Mesothelial cell of epicardium (in vitro differentiated cells): ENCODE measurements around the gene STAP2. TPM values are rescaled to one million over a fixed set of nuclear protein-coding genes. Genes with fewer than 3 reads are reported as not detected.
A peak's percentile ranks its signal among the peaks of the same experiment; 100 is the strongest.

Source experiments
- DNase-seq, 2 experiments: peaks; one replicate each; pipeline ENCODE4 v3.0.0; 2021; ENCODE audit warnings: low spot score in 2 of 2; ENCODE audit not compliant: unreplicated experiment in 2 of 2
- H3K27ac Mint-ChIP-seq: 2 replicates; pipeline ENCODE4 v1.8.0; 2021; ENCODE audit warnings: mixed read lengths
- H3K27me3 Mint-ChIP-seq: 2 replicates; pipeline ENCODE4 v1.8.0; 2021; ENCODE audit warnings: low read depth, mixed read lengths
- H3K36me3 Mint-ChIP-seq: 2 replicates; pipeline ENCODE4 v1.8.0; 2021; ENCODE audit warnings: mixed read lengths
- H3K4me1 Mint-ChIP-seq: 2 replicates; pipeline ENCODE4 v1.8.0; 2021; ENCODE audit warnings: mixed read lengths
- H3K4me3 Mint-ChIP-seq: 2 replicates; pipeline ENCODE4 v1.8.0; 2021; ENCODE audit warnings: mild to moderate bottlenecking, moderate library complexity, mixed read lengths
- H3K9me3 Mint-ChIP-seq: 2 replicates; pipeline ENCODE4 v1.8.0; 2021; ENCODE audit warnings: mixed read lengths
- CTCF ChIP-seq: fragments of 200-600 bp; sonication (generic); IDR thresholded peaks from one replicate; pipeline ENCODE4 v1.5.0; 2021; ENCODE audit warnings: antibody characterized with exemption; ENCODE audit not compliant: unreplicated experiment
- total RNA-seq: library from RNA; stranded (reverse); gene quantifications from 3 replicates; pipeline ENCODE4 v1.2.1, GENCODE V29; 2021

Gene STAP2
- total RNA-seq, 1 donor from 2014 or later = 74.0 TPM

GRCh38 chr19:4375164-4376027 lies 36.8 kb upstream of the STAP2 start:
- H3K27me3 Mint-ChIP-seq = no peaks in the 10 kb centered on the region
- peak overlapping the region; percentile 55 for H3K4me3 Mint-ChIP-seq
- peak; percentile 53 to 79 for DNase-seq
- no peaks in the 10 kb centered on the region for H3K36me3 Mint-ChIP-seq
- peaks cover 63% of the 10 kb centered on the region for H3K4me1 Mint-ChIP-seq
- H3K9me3 Mint-ChIP-seq = no peaks in the 10 kb centered on the region
- peak; percentile 41 for TF ChIP-seq CTCF
- peak overlapping the region; percentile 98 for H3K27ac Mint-ChIP-seq

GRCh38 chr19:4374498-4375163 lies 36.0 kb upstream of the STAP2 start:
- H3K9me3 Mint-ChIP-seq = no peaks in the 10 kb centered on the region
- H3K4me3 Mint-ChIP-seq = peak overlapping the region; percentile 24
- no peaks in the 10 kb centered on the region for H3K36me3 Mint-ChIP-seq
- peak overlapping the region; percentile 98 for H3K27ac Mint-ChIP-seq
- no peaks in the 10 kb centered on the region for H3K27me3 Mint-ChIP-seq
- DNase-seq = no peak
- TF ChIP-seq CTCF = no peak
- peaks cover 58% of the 10 kb centered on the region for H3K4me1 Mint-ChIP-seq

- Mint-ChIP-seq H3K9me3 (no peaks in the 10 kb centered on the region), H3K27ac (peak overlapping the region; percentile 95), H3K27me3 (no peaks in the 10 kb centered on the region), H3K36me3 (no peaks in the 10 kb centered on the region), H3K4me1 (peaks cover 61% of the 10 kb centered on the region), H3K4me3 (peak overlapping the region; percentile 30)
- DNase-seq = no peak
- TF ChIP-seq CTCF = no peak
Measured at GRCh38 chr19:4373601-4374497, 35.2 kb upstream of the STAP2 start.

GRCh38 chr19:4373013-4373367 lies 34.4 kb upstream of the STAP2 start:
- no peak for TF ChIP-seq CTCF
- no peak overlapping the region for H3K4me3 Mint-ChIP-seq
- H3K4me1 Mint-ChIP-seq = peaks cover 67% of the 10 kb centered on the region
- H3K27ac Mint-ChIP-seq = peak overlapping the region; percentile 73
- no peak for DNase-seq
- H3K27me3 Mint-ChIP-seq = no peaks in the 10 kb centered on the region
- H3K9me3 Mint-ChIP-seq = no peaks in the 10 kb centered on the region
- H3K36me3 Mint-ChIP-seq = no peaks in the 10 kb centered on the region

- Mint-ChIP-seq H3K4me3 (no peak overlapping the region), H3K27ac (peak overlapping the region; percentile 71), H3K4me1 (peaks cover 69% of the 10 kb centered on the region), H3K9me3 (no peaks in the 10 kb centered on the region), H3K36me3 (no peaks in the 10 kb centered on the region), H3K27me3 (no peaks in the 10 kb centered on the region)
- no peak for TF ChIP-seq CTCF
- no peak for DNase-seq
Measured at GRCh38 chr19:4372165-4373012, 33.8 kb upstream of the STAP2 start.
